Suppressor macrophage treated with lipopolysaccharide for 1 hour (primary cell): ENCODE measurements around the gene FAM89B.

Source experiments
- DNase-seq, 3 donors: peaks; one replicate each; pipeline ENCODE4 v3.0.0-alpha.2; 2020 to 2022

The FAM89B gene

GRCh38 chr11:65591939-65592857, 19.9 kb downstream of the FAM89B start:
- DNase-seq = no peak

- no peak for DNase-seq
Measured at GRCh38 chr11:65592858-65593517, 20.6 kb downstream of the FAM89B start.

- peak; percentile 56 to 74 (median 63) for DNase-seq
Measured at GRCh38 chr11:65593518-65594414, 21.4 kb downstream of the FAM89B start.

- DNase-seq = no peak
Measured at GRCh38 chr11:65595131-65595530, 22.8 kb downstream of the FAM89B start.

GRCh38 chr11:65595543-65596281, 23.4 kb downstream of the FAM89B start, which contains the start of gene KCNK7:
KCNK7 (minus strand) TSS chr11:65595800; CDS start chr11:65595772, 28 bp downstream.
- no peak for DNase-seq

- no peak for DNase-seq
Measured at GRCh38 chr11:65596520-65596919, 24.2 kb downstream of the FAM89B start.

GRCh38 chr11:65598258-65598699, 25.9 kb downstream of the FAM89B start:
- no peak for DNase-seq

GRCh38 chr11:65599216-65599954, 27.0 kb downstream of the FAM89B start:
- DNase-seq = no peak

- no peak for DNase-seq
Measured at GRCh38 chr11:65599955-65600246, 27.6 kb downstream of the FAM89B start.

GRCh38 chr11:65604258-65604657, 31.9 kb downstream of the FAM89B start:
- no peak for DNase-seq

- DNase-seq = peak; percentile 29 to 62 (median 57)
Measured at GRCh38 chr11:65606876-65607613, 34.7 kb downstream of the FAM89B start.

- no peak for DNase-seq
Measured at GRCh38 chr11:65607614-65608426, 35.5 kb downstream of the FAM89B start.

GRCh38 chr11:65609229-65609628, 36.9 kb downstream of the FAM89B start:
- no peak for DNase-seq

GRCh38 chr11:65609665-65610064, 37.3 kb downstream of the FAM89B start:
- DNase-seq = no peak

GRCh38 chr11:65610404-65610803, 38.1 kb downstream of the FAM89B start:
- DNase-seq = peak in 2 of 3 donors; percentile 32 to 56

- peak; percentile 85 to 94 (median 93) for DNase-seq
Measured at GRCh38 chr11:65611028-65611757, 38.9 kb downstream of the FAM89B start.

GRCh38 chr11:65611758-65612603, 39.6 kb downstream of the FAM89B start:
- no peak for DNase-seq

- DNase-seq = no peak
Measured at GRCh38 chr11:65612691-65613090, 40.4 kb downstream of the FAM89B start.
